BJ (cell line): Measurements from ENCODE around the gene SLC38A10. TPM values are rescaled to one million over a fixed set of nuclear protein-coding genes. Genes with fewer than 3 reads are reported as not detected.
A peak's percentile ranks its signal among the peaks of the same experiment; 100 is the strongest.

Experiments
- CTCF ChIA-PET: fragments of 350-600 bp; formaldehyde crosslinking; extraction: SDS; loops from one replicate; lab custom pipeline; 2021; ENCODE audit warnings: antibody characterized with exemption, inconsistent platforms; lab: Yijun Ruan, JAX
- POLR2A ChIA-PET: fragments of 300-600 bp; sonication (Branson Sonifier 250); formaldehyde crosslinking; extraction: SDS; loops from one replicate; lab custom pipeline; 2021; ENCODE audit warnings: antibody characterized with exemption; lab: Charles Lee
- DNase-seq: peaks from one replicate; pipeline ENCODE4 v3.0.0-alpha.2; 2011; ENCODE audit warnings: low read depth
- H3K27me3 ChIP-seq: 2 replicates; pipeline ENCODE4 v1.6.0; 2011; ENCODE audit warnings: low read length; ENCODE audit not compliant: control insufficient read depth, insufficient read depth
- H3K36me3 ChIP-seq: 2 replicates; pipeline ENCODE4 v1.5.1; 2011; ENCODE audit warnings: low read length; ENCODE audit not compliant: control insufficient read depth, insufficient read depth
- H3K4me3 ChIP-seq: 2 replicates; pipeline ENCODE4 v1.5.1; 2011; ENCODE audit warnings: low read depth, mild to moderate bottlenecking, control low read depth, low read length
- CTCF ChIP-seq: IDR thresholded peaks from 2 replicates; pipeline ENCODE4 v1.5.1; 2011; ENCODE audit warnings: low read depth, mild to moderate bottlenecking, control low read depth, inconsistent platforms, low read length, moderate library complexity; ENCODE audit not compliant: insufficient read depth
- polyA plus RNA-seq: library from polyadenylated mRNA; depleted of rRNA; stranded (reverse); fragments of >200 nt; gene quantifications from 2 replicates; pipeline ENCODE4 v1.2.3, GENCODE V29; 2011

Gene SLC38A10
- polyA plus RNA-seq, 1 experiment, result 55.4 TPM

- CTCF ChIA-PET, result interaction anchor here (0.6 to 5.0 kb wide), 6 partner anchors 9 to 70 kb away, joined by 3 to 26 read pairs (median 4); no protein-coding TSS in a partner anchor
- POLR2A ChIA-PET, result no interaction called here
- TF ChIP-seq CTCF, result peak; percentile 36
- no peak for DNase-seq
- Histone ChIP-seq H3K36me3 (no peaks in the 10 kb centered on the region), H3K27me3 (peaks cover 5% of the 10 kb centered on the region), H3K4me3 (no peak overlapping the region)
Observed at GRCh38 chr17:81322271-81323082, 27.4 kb upstream of the SLC38A10 start.

GRCh38 chr17:81317961-81318605 is 23.0 kb upstream of the SLC38A10 start:
- Histone ChIP-seq H3K36me3 (no peaks in the 10 kb centered on the region), H3K27me3 (peaks cover 1% of the 10 kb centered on the region; the same call in 1 of the 2 replicates), H3K4me3 (no peak overlapping the region)
- no peak for TF ChIP-seq CTCF
- CTCF ChIA-PET, result interaction anchor here (1.3 kb wide), 2 partner anchors 17 to 63 kb away, joined by 3 read pairs; no protein-coding TSS in a partner anchor
- POLR2A ChIA-PET, result no interaction called here
- DNase-seq, result no peak

- peaks cover 1% of the 10 kb centered on the region; the same call in 1 of the 2 replicates for H3K27me3 ChIP-seq
- no peak for TF ChIP-seq CTCF
- H3K36me3 ChIP-seq, result no peaks in the 10 kb centered on the region
- H3K4me3 ChIP-seq, result no peak overlapping the region
- ChIA-PET CTCF (interaction anchor here (1.3 kb wide), 1 partner anchor 63 kb away, joined by 3 read pairs; no protein-coding TSS in a partner anchor), POLR2A (no interaction called here)
- no peak for DNase-seq
Observed at GRCh38 chr17:81317530-81317821, 22.4 kb upstream of the SLC38A10 start.

GRCh38 chr17:81315885-81316391 is 20.8 kb upstream of the SLC38A10 start:
- Histone ChIP-seq H3K36me3 (no peaks in the 10 kb centered on the region), H3K4me3 (no peak overlapping the region), H3K27me3 (peaks cover 1% of the 10 kb centered on the region; the same call in 1 of the 2 replicates)
- no peak for TF ChIP-seq CTCF
- CTCF ChIA-PET, result interaction anchor here (0.6 to 4.9 kb wide), 2 partner anchors 8 to 115 kb away, joined by 3 to 26 read pairs; no protein-coding TSS in a partner anchor
- POLR2A ChIA-PET, result no interaction called here
- DNase-seq, result no peak
